ENCODE data around the gene CREB3L2. TPM values are rescaled to one million over a fixed set of nuclear protein-coding genes. Genes with fewer than 3 reads are reported as not detected.

CREB3L2 gene
- total and polyA plus RNA-seq, 2 of the 4 experiments (the other 2 are of a cell fraction) = 42.3 to 57.9 TPM

DNA sequence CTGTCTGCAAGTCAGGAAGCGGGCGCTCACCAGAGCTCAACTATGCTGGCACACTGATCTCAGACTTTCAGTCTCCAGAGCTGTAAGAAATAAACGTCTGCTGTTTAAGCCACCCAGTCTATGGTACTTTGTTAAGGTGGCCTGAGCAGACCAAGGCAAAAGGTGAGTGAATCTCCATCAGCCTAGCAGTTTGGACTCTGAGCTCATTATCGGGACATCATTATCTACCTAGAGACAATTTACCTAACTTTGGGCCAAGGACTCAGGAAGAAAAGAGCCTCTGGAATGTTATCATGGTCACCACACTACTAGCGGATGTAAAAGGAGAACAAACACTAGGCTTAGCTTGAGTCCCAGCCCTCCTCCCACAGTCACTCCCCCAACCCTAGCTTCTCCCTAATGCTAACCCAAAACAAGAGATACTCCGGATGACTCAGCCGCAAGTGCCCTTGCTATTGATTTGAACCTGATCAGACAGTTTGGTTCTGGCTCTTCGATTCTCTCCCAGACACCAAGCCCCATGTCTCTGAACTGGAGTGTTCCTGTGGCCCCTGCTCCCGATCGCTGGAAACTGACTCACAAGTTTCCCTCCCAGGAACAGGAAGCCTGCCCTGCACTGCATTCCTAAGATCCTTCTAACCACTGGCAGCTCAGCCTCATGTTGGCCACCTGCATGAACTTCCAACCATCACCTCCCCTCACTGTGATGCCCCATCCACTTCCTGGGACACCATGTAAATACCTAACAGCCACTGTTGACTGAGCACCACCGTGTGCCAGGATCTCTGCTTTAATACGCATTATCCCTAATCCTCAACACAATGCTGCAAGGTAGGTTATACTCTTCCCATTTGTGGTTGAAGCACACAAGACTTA lies 34.5 kb downstream of the CREB3L2 start:
- dilution Hi-C loops (cut with HindIII; ENCODE audit: low sequenced_read_pairs, unreplicated experiment) = no loop called here
- no TSS peak for BruUV-seq (replicated peaks)
- in situ Hi-C loops (cut with MboI; ENCODE audit: low sequenced_read_pairs) = no loop called here
- no peak overlapping the region for H3K9ac ChIP-seq (ENCODE audit: low read depth, low read length)
- peaks cover 29% of the 10 kb centered on the region for H3K9me1 ChIP-seq (ENCODE audit: insufficient read depth, low read length)
- H3K79me1 ChIP-seq (ENCODE audit: low read depth in 1 of 2, low read length in 2 of 2) = peaks cover 39 to 77% of the 10 kb centered on the region in 2 experiments
- no peak overlapping the region for H3K4me3 ChIP-seq (ENCODE audit: insufficient read depth, low read depth, low read length)
- H3K9me3 ChIP-seq (ENCODE audit: control insufficient read depth, insufficient read depth, low read length) = no peaks in the 10 kb centered on the region
- TF ChIP-seq NFE2L2 (IDR thresholded peaks at IDR 0.05; ENCODE audit: low read depth, low read length) = no peak
- TF ChIP-seq BHLHE40 (IDR thresholded peaks at IDR 0.05; ENCODE audit: low read depth, low read length) = no peak
- TF ChIP-seq, protein P1, sequence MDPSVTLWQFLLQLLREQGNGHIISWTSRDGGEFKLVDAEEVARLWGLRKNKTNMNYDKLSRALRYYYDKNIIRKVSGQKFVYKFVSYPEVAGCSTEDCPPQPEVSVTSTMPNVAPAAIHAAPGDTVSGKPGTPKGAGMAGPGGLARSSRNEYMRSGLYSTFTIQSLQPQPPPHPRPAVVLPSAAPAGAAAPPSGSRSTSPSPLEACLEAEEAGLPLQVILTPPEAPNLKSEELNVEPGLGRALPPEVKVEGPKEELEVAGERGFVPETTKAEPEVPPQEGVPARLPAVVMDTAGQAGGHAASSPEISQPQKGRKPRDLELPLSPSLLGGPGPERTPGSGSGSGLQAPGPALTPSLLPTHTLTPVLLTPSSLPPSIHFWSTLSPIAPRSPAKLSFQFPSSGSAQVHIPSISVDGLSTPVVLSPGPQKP (IDR thresholded peaks at IDR 0.05; ENCODE audit: borderline replicate concordance, low read depth, low read length) = no peak
- no peak for TF ChIP-seq MXI1 (IDR thresholded peaks at IDR 0.05; ENCODE audit: borderline replicate concordance, low read depth, low read length)
- TF ChIP-seq, protein P2, sequence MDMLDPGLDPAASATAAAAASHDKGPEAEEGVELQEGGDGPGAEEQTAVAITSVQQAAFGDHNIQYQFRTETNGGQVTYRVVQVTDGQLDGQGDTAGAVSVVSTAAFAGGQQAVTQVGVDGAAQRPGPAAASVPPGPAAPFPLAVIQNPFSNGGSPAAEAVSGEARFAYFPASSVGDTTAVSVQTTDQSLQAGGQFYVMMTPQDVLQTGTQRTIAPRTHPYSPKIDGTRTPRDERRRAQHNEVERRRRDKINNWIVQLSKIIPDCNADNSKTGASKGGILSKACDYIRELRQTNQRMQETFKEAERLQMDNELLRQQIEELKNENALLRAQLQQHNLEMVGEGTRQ (IDR thresholded peaks at IDR 0.05; ENCODE audit: low read depth, low read length) = no peak
- TF ChIP-seq POLR2A (IDR thresholded peaks at IDR 0.05; ENCODE audit: low read depth, low read length) = no peak
- no peak for TF ChIP-seq MAZ (IDR thresholded peaks at IDR 0.05; ENCODE audit: borderline replicate concordance, low read depth, low read length)
- peak; percentile 44 for ATAC-seq (ENCODE audit: low read depth)
- peak overlapping the region; percentile 67 for H4K91ac ChIP-seq (ENCODE audit: insufficient read depth, low read depth, low read length)
- H2BK120ac ChIP-seq (ENCODE audit: low read depth, low read length) = peak overlapping the region; percentile 76
- H3K36me3 ChIP-seq (ENCODE audit: control insufficient read depth, insufficient read depth, low read length) = peaks cover 5% of the 10 kb centered on the region
- H3K56ac ChIP-seq (ENCODE audit: extremely low read depth, insufficient read depth, low read length) = no peak overlapping the region
- peaks cover 18% of the 10 kb centered on the region for H3K4me1 ChIP-seq (ENCODE audit: control insufficient read depth, insufficient read depth, low read length)
- ChIA-PET CTCF (interaction anchor here (1.2 kb wide), 1 partner anchor 16 kb away, joined by 3 read pairs; no protein-coding TSS in a partner anchor), POLR2A (ENCODE audit: unreplicated experiment) (no interaction called here)
- H2BK15ac ChIP-seq (ENCODE audit: low read depth, low read length) = peak overlapping the region; percentile 19; the same call in 1 of the 3 replicates
- peak overlapping the region; percentile 79; the same call in 1 of the 2 replicates for H3K23ac ChIP-seq (ENCODE audit: low read depth, low read length)
- peak overlapping the region; percentile 15; the same call in 1 of the 2 replicates for H4K5ac ChIP-seq (ENCODE audit: low read depth, low read length)
- intact Hi-C loops (cut with micrococcal nuclease) = loop anchor here (2.0 kb wide), 1 partner anchor 15 kb away; no protein-coding TSS in a partner anchor
- H3K18ac ChIP-seq (ENCODE audit: low read depth, low read length) = peak overlapping the region; percentile 74; the same call in 1 of the 2 replicates
- H4K20me1 ChIP-seq (ENCODE audit: insufficient read depth, low read length) = peaks cover 36% of the 10 kb centered on the region
- DNase-seq = peak; percentile 80
- peak overlapping the region; percentile 4; the same call in 1 of the 2 replicates for H3K4me2 ChIP-seq (ENCODE audit: low read depth, low read length)
- H3K4ac ChIP-seq (ENCODE audit: low read depth, low read length) = peak overlapping the region; percentile 88
- peak overlapping the region; percentile 84 for H2BK20ac ChIP-seq (ENCODE audit: low read depth, low read length)
- peak overlapping the region; percentile 7; the same call in 1 of the 2 replicates for H3K27ac ChIP-seq (ENCODE audit: insufficient read depth, low read length)
- peak overlapping the region; percentile 88 for H2BK5ac ChIP-seq (ENCODE audit: low read depth, low read length, poor library complexity, severe bottlenecking)
- no peaks in the 10 kb centered on the region for H3K27me3 ChIP-seq (ENCODE audit: control insufficient read depth, insufficient read depth, low read length)
- peak overlapping the region; percentile 92 for H2AK5ac ChIP-seq (ENCODE audit: low read depth, low read length)
- peak overlapping the region; percentile 66 for H2AK9ac ChIP-seq (replicated peaks; ENCODE audit: low read depth, low read length, poor library complexity)
- peak overlapping the region; percentile 90 for H3K14ac ChIP-seq (replicated peaks; ENCODE audit: low read depth, low read length)
- peak overlapping the region; percentile 13 to 56; a peak in 3 of 4 replicates for H4K8ac ChIP-seq (ENCODE audit: low read depth in 2 of 2, low read length in 2 of 2)
- 79% methylated on average over 7 of the region's 12 CpGs; no CpG with 5 or more reads in 1 of the 2 experiments for WGBS, 2 experiments (ENCODE audit: extremely low coverage in 2 of 2, insufficient read length in 1 of 2)
- peak overlapping the region; percentile 44 for H2AFZ ChIP-seq (replicated peaks; ENCODE audit: low read length, poor library complexity)
